GM19099 (cell line): Measurements from ENCODE around the gene SPIC.

Experiments used
- POLR2A ChIP-seq: IDR thresholded peaks from 3 replicates; pipeline ENCODE4 v1.6.1; 2011; ENCODE audit warnings: low read depth; ENCODE audit not compliant: insufficient read length; ENCODE audit errors: extremely low read depth

The SPIC gene

DNA sequence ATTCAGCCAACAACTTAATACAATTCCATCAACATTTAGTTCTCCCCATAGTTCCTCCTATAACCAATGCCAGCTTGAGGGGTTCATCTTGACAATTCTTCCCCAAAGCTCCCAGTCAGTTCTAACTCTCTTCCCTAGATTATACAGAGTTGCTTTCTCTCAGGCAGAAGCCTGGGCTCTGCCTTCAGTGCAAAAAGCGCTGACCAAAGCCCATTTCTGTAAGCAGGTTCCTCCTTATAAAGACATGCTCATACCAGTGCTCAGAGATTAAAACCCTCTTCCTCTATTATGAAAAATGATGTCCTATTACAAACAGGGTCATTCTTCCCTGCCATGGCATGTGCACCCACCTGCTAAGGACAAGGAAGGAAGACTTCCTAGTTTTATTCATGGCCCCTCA lies 16.2 kb downstream of the SPIC start:
- no peak for TF ChIP-seq POLR2A

- TF ChIP-seq POLR2A = no peak
These were observed 18.4 kb downstream of the SPIC start for GRCh38 chr12:101493556-101493955.

DNA sequence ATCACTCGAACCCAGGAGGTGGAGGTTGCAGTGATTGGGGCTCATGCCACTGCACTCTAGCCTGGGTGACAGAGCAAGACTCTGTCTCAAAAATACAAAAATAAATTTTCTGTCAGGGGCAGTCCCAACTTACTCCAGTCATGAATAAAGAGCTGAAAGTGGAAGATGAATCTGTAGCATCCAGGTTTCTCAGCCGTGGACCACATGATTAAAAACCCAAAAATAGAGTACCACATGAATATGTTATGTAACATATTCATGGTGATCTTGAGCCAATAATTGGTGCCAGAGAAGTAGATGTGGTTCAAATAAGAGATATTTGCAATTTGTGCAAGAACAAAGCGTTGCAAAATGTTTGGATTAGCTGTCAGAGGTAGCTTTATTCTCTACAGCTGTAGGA lies 23.1 kb downstream of the SPIC start:
- TF ChIP-seq POLR2A = no peak

GRCh38 chr12:101501410-101501995 lies 26.4 kb downstream of the SPIC start:
- no peak for TF ChIP-seq POLR2A

- no peak for TF ChIP-seq POLR2A
These were observed 46.0 kb downstream of the SPIC start for GRCh38 chr12:101521136-101521535.

DNA sequence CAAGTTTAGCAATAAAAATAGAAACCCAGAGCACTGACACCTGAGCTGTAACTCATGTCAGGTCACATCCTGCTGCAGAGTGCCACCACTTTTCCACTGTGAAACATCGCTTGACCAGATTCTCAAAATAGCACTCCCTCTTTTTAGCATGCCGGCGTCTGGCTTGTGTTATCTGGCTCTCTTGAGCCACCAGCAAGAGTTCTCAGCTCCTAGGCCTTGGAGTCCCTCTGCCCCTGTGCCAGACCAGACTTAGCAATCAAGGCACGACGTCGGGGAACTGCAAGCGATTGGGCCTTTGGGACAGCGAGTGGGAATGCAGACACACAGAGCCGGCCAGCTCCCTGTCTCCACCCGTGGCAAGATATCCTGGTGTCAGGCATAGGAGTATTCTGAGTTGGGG lies 52.5 kb downstream of the SPIC start:
- TF ChIP-seq POLR2A = no peak

GRCh38 chr12:101536069-101536674 lies 61.0 kb downstream of the SPIC start:
- TF ChIP-seq POLR2A = no peak
